Stimulated activated naive CD8-positive, alpha-beta T cell treated with anti-CD3 and anti-CD28 coated beads, Interleukin-15, amount 100 ng/mL, for 72 hours (primary cell): ENCODE data around the gene HECA.
A peak's percentile ranks its signal among the peaks of the same experiment; 100 is the strongest.
"Not testable (repeated sequence)": the region's sequence is repeated elsewhere in the genome, so short reads cannot be mapped to it uniquely, and the experiment has no call there.

Experiments
- ATAC-seq: fragments of 150-1000 bp; cut with Tn5 transposase; 2 replicates; pipeline ENCODE4 v1.10.0; 2021; ENCODE audit warnings: mild to moderate bottlenecking, moderate library complexity
- DNase-seq, 2 donors: peaks; one replicate each; pipeline ENCODE4 v3.0.0; 2021 to 2022
- H3K27ac Mint-ChIP-seq, 2 donors: one replicate each; pipeline ENCODE4 v1.8.0; 2022; ENCODE audit warnings: mild to moderate bottlenecking in 2 of 2, mixed read lengths in 2 of 2, moderate library complexity in 2 of 2
- H3K27me3 Mint-ChIP-seq: one replicate; pipeline ENCODE4 v1.8.0; 2022; ENCODE audit warnings: mixed read lengths
- H3K4me1 Mint-ChIP-seq: one replicate; pipeline ENCODE4 v1.8.0; 2022; ENCODE audit warnings: mild to moderate bottlenecking, mixed read lengths
- H3K4me3 Mint-ChIP-seq, 2 donors: one replicate each; pipeline ENCODE4 v1.8.0; 2022; ENCODE audit warnings: mild to moderate bottlenecking in 2 of 2, mixed read lengths in 2 of 2, moderate library complexity in 1 of 2
- H3K9me3 Mint-ChIP-seq, 2 donors: one replicate each; pipeline ENCODE4 v1.8.0; 2022; ENCODE audit warnings: mixed read lengths in 2 of 2

HECA gene

GRCh38 chr6:139126931-139127330, 7.9 kb upstream of the HECA start:
- peaks cover 5 to 7% of the 10 kb centered on the region in 2 donors for H3K9me3 Mint-ChIP-seq
- H3K27ac Mint-ChIP-seq = peak overlapping the region; percentile 66 to 91
- peak overlapping the region; percentile 24 to 49 for H3K4me3 Mint-ChIP-seq
- H3K4me1 Mint-ChIP-seq = peaks cover 61% of the 10 kb centered on the region
- DNase-seq (no peak), ATAC-seq (no peak)
- no peaks in the 10 kb centered on the region for H3K27me3 Mint-ChIP-seq

- peaks cover 84% of the 10 kb centered on the region for H3K4me1 Mint-ChIP-seq
- H3K27me3 Mint-ChIP-seq = no peaks in the 10 kb centered on the region
- no peak overlapping the region for H3K27ac Mint-ChIP-seq
- ATAC-seq (no peak), DNase-seq (no peak)
- H3K9me3 Mint-ChIP-seq = peaks cover 5 to 7% of the 10 kb centered on the region in 2 donors
- no peak overlapping the region for H3K4me3 Mint-ChIP-seq
Observed at GRCh38 chr6:139129284-139129683, 5.6 kb upstream of the HECA start.

DNA sequence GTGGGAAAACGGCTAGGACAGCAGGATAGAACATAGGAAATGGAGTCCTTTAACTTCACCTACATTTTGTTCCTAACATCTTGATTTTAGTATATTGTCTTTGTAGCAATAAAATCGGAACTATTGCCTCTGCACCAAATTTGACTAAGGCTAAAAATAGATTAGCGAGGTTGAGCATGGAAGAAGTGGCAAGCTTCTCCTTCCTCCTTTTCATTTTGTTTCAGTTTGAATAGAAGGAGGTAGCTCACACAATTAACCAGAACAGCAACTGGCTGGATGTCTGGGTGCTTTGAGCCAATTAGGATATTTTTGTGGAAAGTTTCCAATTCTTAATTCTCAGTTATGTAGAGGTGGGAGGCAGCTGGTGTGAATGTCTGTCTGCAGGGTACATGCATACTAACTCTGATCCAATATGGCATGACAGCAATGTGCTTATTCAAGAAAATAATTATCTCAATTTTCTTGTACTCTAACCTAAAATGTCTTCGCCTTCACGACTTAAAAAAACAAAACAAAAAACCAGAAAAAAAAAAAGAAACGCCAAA, 3.1 kb upstream of the HECA start:
- Mint-ChIP-seq H3K4me1 (peaks cover 66% of the 10 kb centered on the region), H3K27ac (peak overlapping the region in 1 of 2 donors; percentile 59), H3K27me3 (no peaks in the 10 kb centered on the region), H3K9me3 (peaks cover 3 to 5% of the 10 kb centered on the region in 2 donors), H3K4me3 (peak overlapping the region; percentile 37 to 75)
- DNase-seq (no peak), ATAC-seq (no peak)

GRCh38 chr6:139133262-139134063, 1.4 kb upstream of the HECA start:
- DNase-seq (no peak), ATAC-seq (no peak)
- Mint-ChIP-seq H3K4me1 (peaks cover 69% of the 10 kb centered on the region), H3K27ac (peak overlapping the region in 1 of 2 donors; percentile 3), H3K9me3 (peaks cover 0 to 4% of the 10 kb centered on the region in 2 donors), H3K27me3 (no peaks in the 10 kb centered on the region), H3K4me3 (peak overlapping the region; percentile 38 to 44)

- H3K9me3 Mint-ChIP-seq = peaks cover 0 to 4% of the 10 kb centered on the region in 2 donors
- no peak overlapping the region for H3K27ac Mint-ChIP-seq
- DNase-seq (no peak), ATAC-seq (no peak)
- peaks cover 74% of the 10 kb centered on the region for H3K4me1 Mint-ChIP-seq
- H3K4me3 Mint-ChIP-seq = peak overlapping the region in 1 of 2 donors; percentile 44
- H3K27me3 Mint-ChIP-seq = no peaks in the 10 kb centered on the region
Observed at GRCh38 chr6:139134064-139134395, 850 bp upstream of the HECA start.

DNA sequence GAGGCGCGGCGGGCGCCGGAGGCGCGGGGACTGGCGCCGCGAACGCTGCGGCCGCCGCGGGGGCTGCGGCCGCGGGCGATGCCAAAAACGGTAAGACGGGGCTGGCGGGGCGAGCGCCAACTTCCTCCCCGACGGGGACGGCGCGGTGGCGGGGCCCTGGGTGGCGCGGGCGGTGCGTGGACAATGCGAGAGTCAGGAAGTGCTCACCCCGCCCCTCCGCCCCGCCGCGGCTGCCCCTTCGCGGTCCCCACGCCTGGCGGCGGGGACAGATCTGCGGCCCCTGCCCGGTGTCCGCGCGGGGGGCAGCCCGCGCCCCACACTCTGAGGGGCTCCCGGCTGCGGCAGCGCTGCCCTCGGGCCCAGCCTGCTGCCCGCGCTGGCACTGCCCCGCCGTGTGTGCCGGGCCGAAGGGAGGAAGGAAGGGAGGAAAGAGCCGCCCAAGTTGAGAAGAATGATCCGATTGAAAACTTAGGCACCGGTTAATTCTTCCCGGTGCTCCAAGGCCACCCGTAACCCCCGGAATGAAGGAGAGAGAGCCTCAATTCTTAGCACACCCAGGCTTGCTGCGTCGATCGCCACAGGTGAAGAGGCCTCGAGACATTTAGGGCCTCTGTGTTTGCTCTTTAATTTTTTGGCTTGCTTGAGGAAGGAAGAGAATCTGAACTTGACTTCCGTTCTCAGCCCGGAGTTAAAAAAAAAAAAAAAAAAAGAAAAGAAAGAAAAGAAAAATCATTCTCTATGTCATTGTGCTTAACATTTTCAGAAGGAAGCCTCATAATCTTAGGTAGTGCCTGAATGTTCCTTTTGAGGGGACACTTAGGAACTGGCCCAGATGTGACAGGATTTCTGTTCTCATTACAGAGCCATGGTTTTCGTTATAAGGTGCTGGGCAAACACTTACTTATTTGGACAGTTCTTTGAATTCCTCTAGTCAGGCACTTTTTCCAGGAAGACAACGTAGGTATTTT, 982 bp downstream of the HECA start:
- peak; percentile 57 to 69 for DNase-seq
- Mint-ChIP-seq H3K4me1 (peaks cover 79% of the 10 kb centered on the region), H3K4me3 (peak overlapping the region; percentile 85 to 99), H3K27ac (peak overlapping the region; percentile 97 to 98), H3K27me3 (no peaks in the 10 kb centered on the region), H3K9me3 (peaks cover 0 to 4% of the 10 kb centered on the region in 2 donors)
- ATAC-seq = peak; percentile 66

DNA sequence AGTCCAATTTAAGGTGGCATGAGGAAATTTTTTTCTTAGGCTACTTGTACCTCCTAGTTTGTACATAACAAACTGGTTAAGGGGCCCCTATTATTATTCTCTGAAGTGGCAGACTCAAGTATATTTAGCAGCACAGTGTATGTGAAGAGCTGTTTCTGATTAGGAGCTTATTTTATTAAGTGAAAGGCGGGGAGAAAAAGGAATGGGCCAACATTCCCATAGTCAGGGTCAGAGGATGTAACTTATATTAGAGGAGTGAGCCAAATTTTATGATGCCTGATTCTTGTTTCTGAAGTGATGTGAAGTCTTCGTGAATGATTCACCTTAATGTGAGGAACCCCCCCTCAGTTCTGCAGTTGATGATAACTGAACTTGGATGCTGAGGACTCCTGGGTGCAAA, 2.8 kb downstream of the HECA start:
- DNase-seq = no peak
- Mint-ChIP-seq H3K4me3 (peak overlapping the region; percentile 85 to 99), H3K9me3 (peaks cover 0 to 4% of the 10 kb centered on the region in 2 donors), H3K27ac (peak overlapping the region; percentile 97 to 98), H3K27me3 (no peaks in the 10 kb centered on the region), H3K4me1 (peaks cover 75% of the 10 kb centered on the region)
- ATAC-seq = no peak

DNA sequence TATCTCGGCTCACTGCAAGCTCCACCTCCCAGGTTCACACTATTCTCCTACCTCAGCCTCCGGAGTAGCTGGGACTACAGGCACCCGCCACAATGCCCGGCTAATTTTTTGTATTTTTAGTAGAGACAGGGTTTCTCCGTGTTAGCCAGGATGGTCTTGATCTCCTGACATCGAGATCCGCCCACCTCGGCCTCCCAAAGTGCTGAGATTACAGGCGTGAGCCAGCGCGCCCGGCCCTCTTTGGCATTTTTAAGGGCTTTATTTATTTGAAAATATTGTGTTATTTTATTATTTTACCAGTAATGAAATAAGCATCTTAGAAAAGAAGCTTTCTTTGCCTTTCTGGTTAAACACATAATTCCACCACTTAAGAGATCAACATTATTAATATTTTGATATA, 6.0 kb downstream of the HECA start:
- H3K4me3 Mint-ChIP-seq = peak overlapping the region; percentile 71 to 99
- not testable (repeated sequence) for DNase-seq, ATAC-seq, H3K27me3 Mint-ChIP-seq, H3K9me3 Mint-ChIP-seq
- H3K4me1 Mint-ChIP-seq = peaks cover 84% of the 10 kb centered on the region
- peak overlapping the region in 1 of 2 donors; percentile 38 for H3K27ac Mint-ChIP-seq

GRCh38 chr6:139142262-139142661, 7.4 kb downstream of the HECA start:
- H3K27ac Mint-ChIP-seq = peak overlapping the region in 1 of 2 donors; percentile 66
- DNase-seq (no peak), ATAC-seq (no peak)
- H3K27me3 Mint-ChIP-seq = no peaks in the 10 kb centered on the region
- H3K4me3 Mint-ChIP-seq = peak overlapping the region in 1 of 2 donors; percentile 7
- no peaks in the 10 kb centered on the region for H3K9me3 Mint-ChIP-seq
- H3K4me1 Mint-ChIP-seq = peaks cover 95% of the 10 kb centered on the region

DNA sequence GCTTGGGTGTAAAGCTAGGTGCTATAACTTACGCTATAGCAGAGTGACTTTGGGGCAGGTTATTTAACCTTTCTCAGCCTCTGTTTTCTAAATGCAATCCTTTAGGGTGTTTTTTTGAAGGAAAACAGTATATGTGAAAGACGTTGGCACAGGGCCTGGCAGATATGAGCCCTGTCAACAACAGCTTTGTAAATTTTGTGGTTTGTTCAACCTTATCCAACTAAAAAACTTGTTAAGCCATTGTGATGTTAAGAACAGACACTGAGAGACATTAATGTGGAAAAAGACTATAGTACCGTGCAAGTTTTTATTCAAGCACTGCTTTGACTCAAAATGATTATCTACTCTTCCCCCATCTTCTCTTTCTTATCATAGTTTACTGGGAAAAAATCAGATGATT, 8.2 kb downstream of the HECA start:
- Mint-ChIP-seq H3K9me3 (no peaks in the 10 kb centered on the region), H3K27me3 (no peaks in the 10 kb centered on the region), H3K4me3 (peak overlapping the region; percentile 60 to 83), H3K4me1 (peaks cover 95% of the 10 kb centered on the region), H3K27ac (peak overlapping the region; percentile 48 to 66)
- no peak for DNase-seq
- ATAC-seq = no peak

GRCh38 chr6:139144490-139145085, 9.7 kb downstream of the HECA start:
- H3K4me1 Mint-ChIP-seq = peaks cover 95% of the 10 kb centered on the region
- ATAC-seq = peak; percentile 67
- no peaks in the 10 kb centered on the region for H3K9me3 Mint-ChIP-seq
- H3K27me3 Mint-ChIP-seq = no peaks in the 10 kb centered on the region
- H3K27ac Mint-ChIP-seq = peak overlapping the region; percentile 23 to 93
- peak in 1 of 2 donors; percentile 58 for DNase-seq
- H3K4me3 Mint-ChIP-seq = peak overlapping the region; percentile 74 to 83

DNA sequence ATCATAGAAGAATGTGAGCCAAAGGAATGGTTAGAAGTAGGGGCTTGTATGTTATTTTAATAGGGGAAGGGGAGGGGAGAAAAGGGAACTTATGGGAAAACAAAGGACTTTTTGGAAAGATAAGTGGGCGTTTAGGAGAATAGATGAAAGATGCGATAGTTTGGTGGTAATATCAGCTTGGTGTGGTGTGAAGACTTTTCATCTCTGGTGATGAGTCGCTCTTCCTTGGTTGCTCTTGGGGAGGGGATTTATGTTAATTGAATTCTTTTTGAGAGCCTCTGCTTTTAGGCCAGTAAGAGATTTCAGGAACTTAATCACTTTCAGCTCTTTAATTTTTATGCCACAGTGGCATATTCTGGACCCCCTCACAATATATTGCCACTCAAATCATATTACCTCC, 10.8 kb downstream of the HECA start:
- no peak for ATAC-seq

DNA sequence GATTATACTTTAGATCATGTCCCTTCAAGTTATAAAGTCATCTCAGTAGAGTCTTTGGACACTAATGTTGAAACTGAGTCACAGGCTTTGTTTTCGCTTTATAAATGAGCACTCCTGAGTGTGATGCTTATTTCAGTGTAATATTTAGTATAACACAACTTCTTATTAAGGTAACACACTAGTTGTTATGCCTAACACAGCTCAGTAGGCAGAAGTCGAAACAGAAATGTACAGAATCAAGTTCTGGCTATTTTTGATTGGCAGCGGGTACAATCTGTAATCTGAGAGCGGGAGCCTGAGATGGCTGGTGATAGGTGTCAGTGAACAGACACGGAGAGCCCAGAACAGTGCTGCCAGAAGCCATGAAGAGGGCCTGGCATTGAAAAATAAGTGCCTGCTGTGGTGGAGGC, 11.4 kb downstream of the HECA start:
- Mint-ChIP-seq H3K4me3 (peak overlapping the region; percentile 74 to 83), H3K27me3 (no peaks in the 10 kb centered on the region), H3K4me1 (peaks cover 100% of the 10 kb centered on the region), H3K9me3 (no peaks in the 10 kb centered on the region), H3K27ac (peak overlapping the region; percentile 92 to 93)
- ATAC-seq (peak; percentile 85), DNase-seq (peak in 1 of 2 donors; percentile 47)

More for the DNA sequence above, 10.8 kb downstream of the HECA start:
- Mint-ChIP-seq H3K4me3 (peak overlapping the region; percentile 74 to 83), H3K27ac (peak overlapping the region; percentile 92 to 93), H3K9me3 (no peaks in the 10 kb centered on the region), H3K27me3 (no peaks in the 10 kb centered on the region), H3K4me1 (peaks cover 95% of the 10 kb centered on the region)
- no peak for DNase-seq

GRCh38 chr6:139147628-139148027, 12.7 kb downstream of the HECA start:
- Mint-ChIP-seq H3K27me3 (no peaks in the 10 kb centered on the region), H3K4me1 (peaks cover 100% of the 10 kb centered on the region), H3K4me3 (peak overlapping the region; percentile 74 to 83), H3K27ac (peak overlapping the region in 1 of 2 donors; percentile 67), H3K9me3 (no peaks in the 10 kb centered on the region)
- DNase-seq (no peak), ATAC-seq (no peak)
